ENCODE results near the gene PIEZO1. TPM values are rescaled to one million over a fixed set of nuclear protein-coding genes. Genes with fewer than 3 reads are reported as not detected.

PIEZO1 gene
- polyA plus RNA-seq, 1 of the 3 experiments (the other 2 are of a cell fraction), result 184 TPM

DNA sequence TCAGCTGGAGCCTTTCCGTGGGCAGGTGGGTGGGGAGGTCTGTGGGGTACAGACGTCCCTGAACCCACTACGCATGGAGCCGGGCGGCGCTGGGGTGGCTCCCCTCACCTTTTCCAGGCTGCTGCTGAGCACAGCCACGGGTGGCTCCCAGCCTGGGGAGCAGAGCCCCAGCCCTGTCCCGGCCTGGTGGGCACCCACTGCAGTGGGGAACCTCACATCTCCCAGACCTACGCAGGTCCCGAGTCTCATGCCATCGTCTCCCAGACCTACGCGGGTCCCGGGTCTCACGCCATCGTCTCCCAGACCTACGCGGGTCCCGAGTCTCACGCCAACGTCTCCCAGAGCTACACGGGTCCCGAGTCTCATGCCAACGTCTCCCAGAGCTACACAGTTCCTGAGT lies 43.7 kb upstream of the PIEZO1 start:
- Histone ChIP-seq H3K79me2 (ENCODE audit: insufficient read depth) (no peaks in the 10 kb centered on the region), H3K27ac (ENCODE audit: low read depth in 2 of 2, low read length in 1 of 2) (no peak overlapping the region), H2AFZ (ENCODE audit: low read depth) (no peak overlapping the region), H3K9me2 (no peaks in the 10 kb centered on the region), H3K27me3 (ENCODE audit: insufficient read depth) (no peaks in the 10 kb centered on the region), H3K4me2 (no peak overlapping the region), H3F3A (replicated peaks; ENCODE audit: insufficient read depth) (no peaks in the 10 kb centered on the region), H3K9me3 (no peaks in the 10 kb centered on the region), H3K4me3 (ENCODE audit: low read depth in 2 of 2, low read length in 1 of 2) (no peak overlapping the region), H3K36me3 (replicated peaks in 1 of 2; ENCODE audit: control insufficient read depth in 1 of 2, insufficient read depth in 2 of 2, low read length in 1 of 2) (peaks cover 0 to 12% of the 10 kb centered on the region in 2 experiments), H3K4me1 (ENCODE audit: control insufficient read depth in 1 of 2, insufficient read depth in 2 of 2, low read depth in 1 of 2, low read length in 1 of 2) (no peaks in the 10 kb centered on the region), H4K20me1 (ENCODE audit: insufficient read depth) (no peaks in the 10 kb centered on the region), H3K9ac (no peak overlapping the region)
- no peak for DNase-seq
- WGBS (ENCODE audit: low lambda C conversion rate), result 90% methylated on average over 17 of the region's 24 CpGs
- TF ChIP-seq GATA2 (CRISPR knock-in tag; IDR thresholded peaks at IDR 0.05), result no peak
- no peak for TF ChIP-seq CHD2 (IDR thresholded peaks at IDR 0.05; ENCODE audit: low read length, partially characterized antibody)
- TF ChIP-seq FOXM1 (IDR thresholded peaks at IDR 0.05; ENCODE audit: low read depth), result no peak
- TF ChIP-seq USF2 (IDR thresholded peaks at IDR 0.05; ENCODE audit: borderline replicate concordance, low read depth, low read length), result no peak
- TF ChIP-seq RCOR1 (IDR thresholded peaks at IDR 0.05; ENCODE audit: low read length), result no peak
- no peak for TF ChIP-seq NRF1 (IDR thresholded peaks at IDR 0.05; ENCODE audit: low read depth, low read length)
- TF ChIP-seq NFIC (IDR thresholded peaks at IDR 0.05; ENCODE audit: borderline replicate concordance), result no peak
- no peak for TF ChIP-seq RAD21 (IDR thresholded peaks at IDR 0.05; ENCODE audit: low read length)
- TF ChIP-seq MAX (IDR thresholded peaks at IDR 0.05; ENCODE audit: low read depth), result no peak
- TF ChIP-seq YY1 (IDR thresholded peaks at IDR 0.05; ENCODE audit: low read depth), result no peak
- TF ChIP-seq FOSL2 (IDR thresholded peaks at IDR 0.05; ENCODE audit: borderline replicate concordance, low read depth), result no peak
- TF ChIP-seq EZH2phosphoT487 (IDR thresholded peaks at IDR 0.05; ENCODE audit: borderline replicate concordance, low read depth), result no peak
- ChIA-PET CTCF (interaction anchor here (2.9 kb wide), 1 partner anchor 12 kb away, joined by 15 read pairs; no protein-coding TSS in a partner anchor), POLR2A (no interaction called here)

- H3K9ac ChIP-seq, result no peak overlapping the region
- no peak overlapping the region for H3K4me3 ChIP-seq (ENCODE audit: low read depth in 2 of 2, low read length in 1 of 2)
- CTCF ChIA-PET, result interaction anchor here (1.6 to 2.9 kb wide), 2 partner anchors 11 to 15 kb away, joined by 6 to 15 read pairs; no protein-coding TSS in a partner anchor
- H3K36me3 ChIP-seq (replicated peaks in 1 of 2; ENCODE audit: control insufficient read depth in 1 of 2, insufficient read depth in 2 of 2, low read length in 1 of 2), result peaks cover 0 to 14% of the 10 kb centered on the region in 2 experiments
- POLR2A ChIA-PET, result no interaction called here
- no peaks in the 10 kb centered on the region for H3F3A ChIP-seq (replicated peaks; ENCODE audit: insufficient read depth)
- no peak overlapping the region for H3K27ac ChIP-seq (ENCODE audit: low read depth in 2 of 2, low read length in 1 of 2)
- 92% methylated on average over 10 of the region's 21 CpGs for WGBS (ENCODE audit: low lambda C conversion rate)
- no peaks in the 10 kb centered on the region for H3K27me3 ChIP-seq (ENCODE audit: insufficient read depth)
- H3K4me2 ChIP-seq, result no peak overlapping the region
- no peaks in the 10 kb centered on the region for H3K79me2 ChIP-seq (ENCODE audit: insufficient read depth)
- H2AFZ ChIP-seq (ENCODE audit: low read depth), result no peak overlapping the region
- no peak for DNase-seq
- H3K4me1 ChIP-seq (ENCODE audit: control insufficient read depth in 1 of 2, insufficient read depth in 2 of 2, low read depth in 1 of 2, low read length in 1 of 2), result no peaks in the 10 kb centered on the region
- no peaks in the 10 kb centered on the region for H3K9me3 ChIP-seq
- H4K20me1 ChIP-seq (ENCODE audit: insufficient read depth), result no peaks in the 10 kb centered on the region
- H3K9me2 ChIP-seq, result no peaks in the 10 kb centered on the region
- TF ChIP-seq, protein P1, sequence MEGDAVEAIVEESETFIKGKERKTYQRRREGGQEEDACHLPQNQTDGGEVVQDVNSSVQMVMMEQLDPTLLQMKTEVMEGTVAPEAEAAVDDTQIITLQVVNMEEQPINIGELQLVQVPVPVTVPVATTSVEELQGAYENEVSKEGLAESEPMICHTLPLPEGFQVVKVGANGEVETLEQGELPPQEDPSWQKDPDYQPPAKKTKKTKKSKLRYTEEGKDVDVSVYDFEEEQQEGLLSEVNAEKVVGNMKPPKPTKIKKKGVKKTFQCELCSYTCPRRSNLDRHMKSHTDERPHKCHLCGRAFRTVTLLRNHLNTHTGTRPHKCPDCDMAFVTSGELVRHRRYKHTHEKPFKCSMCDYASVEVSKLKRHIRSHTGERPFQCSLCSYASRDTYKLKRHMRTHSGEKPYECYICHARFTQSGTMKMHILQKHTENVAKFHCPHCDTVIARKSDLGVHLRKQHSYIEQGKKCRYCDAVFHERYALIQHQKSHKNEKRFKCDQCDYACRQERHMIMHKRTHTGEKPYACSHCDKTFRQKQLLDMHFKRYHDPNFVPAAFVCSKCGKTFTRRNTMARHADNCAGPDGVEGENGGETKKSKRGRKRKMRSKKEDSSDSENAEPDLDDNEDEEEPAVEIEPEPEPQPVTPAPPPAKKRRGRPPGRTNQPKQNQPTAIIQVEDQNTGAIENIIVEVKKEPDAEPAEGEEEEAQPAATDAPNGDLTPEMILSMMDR (IDR thresholded peaks at IDR 0.05), result no peak
- TF ChIP-seq EP300 (IDR thresholded peaks at IDR 0.05; ENCODE audit: borderline replicate concordance in 1 of 2, low read depth in 1 of 2, low read length in 1 of 2) (no peak), REST (IDR thresholded peaks at IDR 0.05; ENCODE audit: low read depth, low read length) (no peak), SIN3A (IDR thresholded peaks at IDR 0.05; ENCODE audit: borderline replicate concordance, low read depth, low read length) (no peak), GATA2 (CRISPR knock-in tag; IDR thresholded peaks at IDR 0.05) (no peak), USF2 (IDR thresholded peaks at IDR 0.05; ENCODE audit: borderline replicate concordance, low read depth, low read length) (no peak), RXRA (IDR thresholded peaks at IDR 0.05; ENCODE audit: borderline replicate concordance, low read depth) (no peak), MEF2A (IDR thresholded peaks at IDR 0.05; ENCODE audit: borderline replicate concordance, low read depth) (no peak)
- TF ChIP-seq, protein P2, sequence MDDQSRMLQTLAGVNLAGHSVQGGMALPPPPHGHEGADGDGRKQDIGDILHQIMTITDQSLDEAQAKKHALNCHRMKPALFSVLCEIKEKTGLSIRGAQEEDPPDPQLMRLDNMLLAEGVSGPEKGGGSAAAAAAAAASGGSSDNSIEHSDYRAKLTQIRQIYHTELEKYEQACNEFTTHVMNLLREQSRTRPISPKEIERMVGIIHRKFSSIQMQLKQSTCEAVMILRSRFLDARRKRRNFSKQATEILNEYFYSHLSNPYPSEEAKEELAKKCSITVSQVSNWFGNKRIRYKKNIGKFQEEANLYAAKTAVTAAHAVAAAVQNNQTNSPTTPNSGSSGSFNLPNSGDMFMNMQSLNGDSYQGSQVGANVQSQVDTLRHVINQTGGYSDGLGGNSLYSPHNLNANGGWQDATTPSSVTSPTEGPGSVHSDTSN (IDR thresholded peaks at IDR 0.05), result no peak
These were observed 42.7 kb upstream of the PIEZO1 start for GRCh38 chr16:88827727-88828126.

Measured in SK-N-SH (cell line).